ENCODE measurements around the gene ACTR3.

ACTR3 gene

DNA sequence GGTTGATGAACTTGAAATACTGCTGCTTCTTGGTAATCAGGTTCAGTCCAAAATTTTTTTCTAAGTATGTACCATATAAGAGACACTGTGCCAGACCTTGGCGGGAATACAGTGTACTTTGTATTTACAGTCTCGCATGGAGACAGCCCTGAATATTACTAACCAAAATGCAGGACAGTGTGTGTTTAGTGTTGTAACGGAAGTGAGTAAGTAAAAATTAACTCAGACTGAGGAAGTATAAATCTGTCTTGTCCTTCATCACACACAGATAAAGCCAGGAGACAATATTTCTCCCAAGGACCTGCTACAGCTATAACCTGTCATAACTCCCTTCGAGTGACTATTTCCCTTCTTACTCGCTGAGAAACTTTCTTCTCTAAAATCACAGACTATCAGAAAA lies 76.9 kb downstream of the ACTR3 start:
- no peak for DNase-seq

DNA sequence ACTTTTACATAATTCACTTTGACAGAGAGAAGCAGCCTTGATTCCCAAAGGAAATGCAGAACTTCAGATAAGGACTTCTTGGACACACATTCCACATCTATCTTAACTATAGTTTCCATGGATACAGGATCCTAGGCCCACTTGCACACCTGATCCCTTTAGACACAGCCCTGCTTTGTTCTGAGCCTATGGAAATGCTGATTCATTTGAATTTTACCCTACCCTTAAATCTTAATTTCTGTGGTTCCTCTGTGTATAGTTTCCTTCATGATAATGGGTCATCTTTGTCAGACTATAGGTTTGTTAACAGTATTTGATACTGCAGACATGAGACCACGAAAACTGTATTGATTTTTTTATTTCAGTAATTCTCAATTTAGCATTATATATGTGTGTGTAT lies 77.4 kb downstream of the ACTR3 start:
- DNase-seq = no peak

DNA sequence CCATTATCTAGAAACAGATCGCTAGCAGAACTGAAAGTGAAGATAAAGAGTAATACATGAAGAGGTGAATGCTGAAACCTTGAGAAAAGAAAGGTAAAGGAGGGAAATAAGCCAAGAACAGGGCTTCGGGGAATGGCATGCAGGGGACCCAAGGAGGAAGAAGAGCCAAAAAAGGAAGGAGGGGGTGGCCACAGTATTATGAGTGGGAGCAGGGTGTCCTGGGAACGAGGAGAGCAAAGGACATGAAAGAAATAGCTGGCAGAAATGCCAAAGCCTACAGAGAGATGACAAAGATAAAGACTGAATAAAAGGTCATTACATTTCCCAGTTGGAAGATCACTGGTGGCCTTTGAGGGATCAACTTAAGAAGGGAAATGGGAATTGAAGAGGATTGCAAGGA lies 82.9 kb downstream of the ACTR3 start:
- no peak for DNase-seq

DNA sequence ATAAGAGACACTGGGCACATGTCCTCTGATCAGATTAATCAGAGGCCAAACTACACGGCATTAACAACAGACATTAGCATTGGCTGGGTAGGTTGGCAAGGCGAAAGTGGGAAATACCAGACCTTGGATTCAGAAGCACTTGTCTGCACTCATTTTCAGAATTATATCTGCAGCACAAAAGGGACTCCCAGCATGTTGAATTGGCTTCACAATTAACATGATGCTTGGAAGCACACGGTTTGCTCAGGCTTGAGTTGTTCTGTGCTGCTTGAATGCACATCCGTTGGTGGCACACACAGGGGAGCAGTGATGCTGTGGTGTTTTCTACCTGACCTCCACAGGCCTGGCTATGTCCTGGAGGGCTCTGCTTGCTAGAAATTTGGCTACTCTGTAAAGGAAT lies 83.9 kb downstream of the ACTR3 start:
- DNase-seq = no peak

DNA sequence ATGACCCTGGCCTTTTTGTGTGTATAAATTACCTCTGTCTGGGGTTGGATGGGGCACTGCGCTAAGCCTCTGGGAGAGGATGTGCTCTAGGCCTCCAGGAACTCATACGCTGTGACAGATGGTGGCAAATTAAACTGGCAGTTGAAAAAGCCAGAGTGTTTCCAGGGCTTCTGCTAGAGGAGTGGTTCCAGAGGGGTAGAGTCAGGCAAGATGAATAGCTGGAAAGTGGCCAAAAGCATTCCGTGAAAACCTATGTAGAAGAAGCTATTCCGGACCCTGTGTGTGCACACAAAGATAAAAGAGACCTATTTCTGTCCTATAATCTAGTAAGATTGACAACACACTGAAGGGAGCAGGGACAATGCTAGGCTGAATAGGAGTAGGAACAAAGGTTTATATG lies 84.8 kb downstream of the ACTR3 start:
- no peak for DNase-seq

DNA sequence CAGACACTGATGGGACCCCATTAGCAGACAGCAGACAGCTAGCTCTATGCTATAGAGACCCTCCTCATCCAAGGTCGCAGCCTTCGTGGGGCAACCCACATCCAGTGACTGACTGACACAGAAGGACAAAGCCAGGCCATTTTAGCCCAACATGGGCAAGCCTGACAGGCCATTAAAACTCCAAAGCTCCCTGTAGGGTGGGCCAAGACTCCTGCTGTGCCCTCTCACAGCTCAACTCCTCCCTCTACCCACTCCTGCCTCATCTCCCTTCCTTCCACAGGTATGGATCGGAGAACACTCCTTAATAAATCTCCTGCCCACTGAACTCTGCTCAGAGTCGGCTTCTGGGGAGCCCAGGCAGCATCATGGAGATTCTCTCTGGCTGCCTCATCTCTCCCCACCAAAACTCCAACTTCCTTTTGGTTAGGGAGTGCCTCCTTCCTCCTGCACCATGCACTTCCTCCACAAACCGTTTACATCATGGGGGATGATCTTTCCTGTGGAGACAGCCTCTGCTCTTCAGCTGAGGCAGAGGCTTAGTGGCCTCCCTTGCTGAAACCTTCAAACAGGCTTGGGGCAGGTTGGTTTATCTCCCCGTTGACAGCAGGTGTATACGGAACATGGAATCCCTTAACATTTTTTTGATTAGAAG lies 86.5 kb downstream of the ACTR3 start:
- no peak for DNase-seq

DNA sequence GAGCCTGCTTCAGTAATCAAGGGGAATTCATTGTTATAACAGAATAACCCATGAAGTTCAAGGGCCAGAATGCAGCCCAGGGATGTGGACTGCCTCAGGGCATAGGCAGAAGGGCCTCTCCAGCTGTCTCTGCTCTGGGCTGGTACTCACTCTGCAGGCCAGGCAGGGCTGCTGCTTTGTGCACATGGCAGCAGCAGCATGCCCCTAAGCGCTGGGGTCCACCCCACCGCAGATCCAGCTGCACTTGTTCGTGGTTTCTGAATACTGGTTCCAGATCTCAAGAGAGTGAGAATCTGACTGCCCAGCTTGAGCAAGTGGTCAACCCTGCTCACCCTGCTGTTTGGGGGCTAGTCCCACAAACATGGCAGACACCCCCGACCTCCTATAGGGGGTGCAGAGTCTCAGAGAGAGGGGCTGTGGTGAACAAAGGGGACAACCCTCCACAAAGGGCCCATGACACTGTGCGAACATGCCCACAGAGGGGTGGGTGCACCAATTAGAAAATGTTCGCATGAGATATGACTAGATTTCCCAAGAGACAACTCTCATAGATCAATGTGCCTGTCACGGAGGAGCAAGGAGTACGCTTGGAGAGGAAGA lies 87.3 kb downstream of the ACTR3 start:
- DNase-seq = no peak

DNA sequence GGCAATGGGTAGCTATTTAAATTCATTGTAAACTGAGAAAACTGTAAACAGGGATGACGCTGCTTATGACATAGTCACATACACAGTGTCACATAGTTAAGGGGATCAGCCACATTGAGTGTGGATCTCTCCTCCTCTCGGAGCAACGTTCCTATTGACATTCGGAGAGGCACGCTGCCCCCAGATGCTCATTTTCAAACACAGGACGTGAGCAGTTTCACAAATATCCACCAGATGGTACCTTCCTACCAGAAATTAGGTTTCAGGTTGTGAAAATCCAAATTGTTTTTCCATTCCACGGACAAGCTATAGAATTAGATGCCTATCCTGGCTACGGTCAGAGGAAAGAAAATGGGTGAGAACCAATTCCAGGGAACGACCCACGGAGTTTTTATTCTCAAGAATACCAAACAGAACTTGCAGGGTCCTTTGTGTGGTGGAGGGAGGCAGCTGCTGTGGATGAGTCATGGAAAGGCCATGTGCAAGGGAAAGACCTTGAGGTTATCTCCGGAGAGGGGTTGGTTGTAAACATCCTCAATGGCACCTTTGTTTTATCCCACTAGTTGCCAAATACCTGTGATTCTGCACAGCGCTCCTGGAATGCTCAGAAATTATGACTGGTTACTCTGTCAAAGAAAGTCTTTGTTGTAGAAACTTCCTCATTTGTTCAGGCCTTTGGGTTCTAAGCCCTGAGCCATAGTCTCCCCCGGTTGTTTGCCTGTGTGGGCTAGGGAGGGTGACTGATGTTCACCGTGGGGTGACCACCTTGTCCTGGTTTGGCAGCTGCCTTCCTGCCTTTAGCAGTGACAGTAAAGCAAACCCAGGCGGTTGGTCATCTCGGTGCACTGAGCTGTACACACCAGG lies 88.0 kb downstream of the ACTR3 start:
- peak; percentile 3 for DNase-seq

DNA sequence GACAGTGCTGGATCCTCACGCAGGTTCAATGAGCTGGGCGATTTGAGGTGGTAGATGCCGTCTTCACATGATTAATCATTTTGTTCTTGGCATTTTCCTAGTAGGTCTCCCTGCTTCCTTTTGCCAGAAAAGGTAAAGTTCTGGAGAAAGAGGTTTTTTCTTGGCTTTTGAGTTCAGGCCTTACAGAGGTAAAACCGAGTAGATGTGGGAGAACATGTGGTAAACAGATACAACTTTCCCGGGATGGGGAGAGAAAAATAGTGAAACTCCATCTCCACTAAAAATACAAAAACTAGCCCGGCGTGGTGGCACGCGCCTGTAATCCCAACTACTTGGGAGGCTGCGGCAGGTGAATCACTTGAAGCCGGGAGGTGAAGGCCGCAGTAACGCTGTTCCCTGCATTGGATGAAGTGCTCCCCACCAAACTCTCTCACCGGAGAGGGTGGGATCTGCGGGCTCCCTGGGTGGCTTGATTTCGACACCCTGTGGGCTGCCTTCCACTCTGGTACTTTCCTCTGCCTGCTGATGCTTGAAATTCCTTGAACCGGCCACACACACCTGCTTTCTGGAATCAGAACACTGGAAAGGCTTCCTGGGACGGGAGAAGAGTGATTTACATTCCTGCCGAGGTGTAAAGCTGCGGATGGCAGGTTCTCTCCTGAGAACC lies 88.8 kb downstream of the ACTR3 start:
- no peak for DNase-seq

DNA sequence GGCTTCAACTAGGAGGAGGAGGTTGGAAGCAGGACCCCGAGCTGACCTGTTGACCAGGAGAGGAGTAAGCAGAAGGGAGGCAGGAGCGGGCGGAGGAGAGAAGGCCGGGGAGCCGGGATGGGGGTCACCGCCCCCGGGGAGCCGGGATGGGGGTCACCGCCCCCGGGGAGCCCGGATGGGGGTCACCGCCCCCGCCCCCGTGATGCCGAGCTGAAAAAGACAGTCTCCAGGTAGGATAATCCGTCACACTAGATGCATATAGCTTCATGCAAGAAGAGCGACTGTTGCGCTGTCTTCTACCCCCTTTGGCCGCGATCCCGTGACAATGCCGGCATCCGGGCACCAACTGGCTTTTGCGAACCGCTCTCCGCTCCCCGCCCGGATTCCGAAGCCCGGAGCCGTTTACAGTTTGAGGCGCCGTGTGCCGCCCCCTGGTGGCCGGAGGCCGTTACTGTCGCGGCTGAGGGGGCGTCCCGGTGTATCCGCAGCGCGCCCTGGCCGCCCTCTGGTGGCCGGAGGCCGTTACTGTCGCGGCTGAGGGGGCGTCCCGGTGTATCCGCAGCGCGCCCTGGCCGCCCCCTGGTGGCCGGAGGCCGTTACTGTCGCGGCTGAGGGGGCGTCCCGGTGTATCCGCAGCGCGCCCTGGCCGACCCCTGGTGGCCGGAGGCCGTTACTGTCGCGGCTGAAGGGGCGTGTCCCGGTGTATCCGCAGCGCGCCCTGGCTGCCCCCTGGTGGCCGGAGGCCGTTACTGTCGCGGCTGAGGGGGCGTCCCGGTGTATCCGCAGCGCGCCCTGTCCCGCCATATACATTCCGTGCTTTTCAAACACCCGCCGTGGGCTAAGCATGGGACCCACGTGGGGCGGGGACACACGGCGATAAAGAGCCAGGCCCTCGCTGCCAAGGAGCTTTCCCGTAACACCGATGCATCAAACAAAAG lies 89.6 kb downstream of the ACTR3 start:
- no peak for DNase-seq

DNA sequence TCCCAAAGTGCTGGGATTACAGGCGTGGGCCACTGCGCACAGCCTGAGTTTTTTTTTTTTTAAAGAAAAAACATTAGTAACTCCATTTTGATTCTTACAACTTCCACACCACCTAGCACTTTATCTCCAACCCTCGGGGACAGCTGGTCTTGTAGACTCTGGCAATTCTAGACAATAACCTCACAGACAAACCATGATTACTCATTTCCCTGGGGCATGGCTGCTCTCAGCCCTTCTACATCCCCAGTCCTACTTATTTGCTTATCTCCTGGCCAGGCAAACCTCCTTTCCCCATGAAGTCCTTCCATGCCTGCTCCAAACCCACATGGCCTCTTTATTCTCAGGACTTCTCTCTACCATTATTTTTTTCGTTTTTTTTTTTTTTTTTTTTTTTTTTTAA lies 91.1 kb downstream of the ACTR3 start:
- DNase-seq = no peak

DNA sequence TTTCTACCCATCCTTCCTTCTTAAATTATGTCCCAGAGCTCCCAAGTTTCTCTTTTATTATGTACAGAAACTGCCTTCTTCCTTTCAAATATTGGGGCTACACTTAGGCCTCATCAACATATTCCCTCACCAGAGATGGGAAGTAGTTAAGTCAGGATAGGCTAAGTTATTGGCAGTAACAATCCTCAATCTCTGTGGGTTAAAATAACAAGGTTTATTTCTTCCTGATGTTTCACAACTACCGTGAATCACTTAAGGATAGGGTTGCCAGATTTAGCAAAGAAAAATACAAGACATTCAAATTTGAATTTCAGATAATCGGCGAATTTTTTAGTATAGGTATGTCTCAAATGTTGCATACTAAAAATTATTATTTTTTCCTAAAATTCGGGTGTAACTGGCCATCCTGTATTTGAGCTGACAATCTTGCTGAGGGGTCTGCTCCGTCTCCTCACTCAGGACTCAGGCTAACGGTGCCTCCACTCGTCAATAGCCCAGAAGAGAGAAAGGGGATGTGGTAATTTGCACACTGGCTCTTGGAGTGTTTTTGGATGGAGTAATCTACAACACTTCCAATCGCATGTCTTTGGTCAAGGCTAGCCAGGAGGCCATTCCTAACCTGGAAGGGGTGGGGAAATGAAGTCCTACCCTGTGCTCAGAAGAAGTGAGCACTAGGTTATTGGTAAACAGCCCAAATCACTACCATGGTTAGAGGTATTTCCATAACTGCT lies 91.7 kb downstream of the ACTR3 start:
- no peak for DNase-seq

DNA sequence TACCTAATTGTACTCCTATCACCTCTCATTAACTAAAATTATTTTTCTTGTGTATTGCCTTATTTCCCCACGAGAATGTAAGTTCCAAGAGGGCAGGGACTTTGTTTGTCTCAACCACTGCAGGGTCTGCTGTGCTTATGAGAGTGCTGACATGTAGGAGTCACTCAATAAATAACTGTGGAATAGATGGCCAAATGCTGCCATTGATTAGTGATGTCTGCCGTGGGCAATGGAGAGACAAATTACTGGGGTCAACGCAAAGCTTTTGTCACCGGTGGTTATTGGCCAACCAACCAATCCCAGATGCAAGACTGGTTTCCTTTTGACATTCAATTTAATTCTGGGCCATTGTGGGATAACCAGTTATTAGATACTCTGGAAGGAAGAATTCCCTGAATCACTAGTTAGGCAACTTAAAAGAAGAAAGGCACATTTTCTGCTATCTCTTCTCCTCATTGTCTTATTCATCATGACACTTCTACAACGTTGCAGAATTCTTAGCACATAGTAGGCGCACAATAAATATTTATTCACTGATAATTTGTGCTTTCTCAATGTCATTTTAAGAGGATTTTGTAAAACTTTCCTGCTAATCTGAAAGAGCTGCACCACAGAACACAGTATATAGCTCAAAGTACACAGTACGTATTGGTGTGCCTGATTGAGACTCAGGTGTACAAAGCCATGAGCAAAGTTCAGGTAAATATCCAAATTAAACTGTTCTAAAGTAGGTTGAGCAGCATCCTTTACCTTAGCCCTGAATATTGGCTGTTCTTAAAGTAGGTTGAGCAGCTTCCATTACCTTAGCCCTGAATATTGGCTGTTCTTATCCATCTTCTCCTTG lies 95.9 kb downstream of the ACTR3 start:
- DNase-seq = no peak

DNA sequence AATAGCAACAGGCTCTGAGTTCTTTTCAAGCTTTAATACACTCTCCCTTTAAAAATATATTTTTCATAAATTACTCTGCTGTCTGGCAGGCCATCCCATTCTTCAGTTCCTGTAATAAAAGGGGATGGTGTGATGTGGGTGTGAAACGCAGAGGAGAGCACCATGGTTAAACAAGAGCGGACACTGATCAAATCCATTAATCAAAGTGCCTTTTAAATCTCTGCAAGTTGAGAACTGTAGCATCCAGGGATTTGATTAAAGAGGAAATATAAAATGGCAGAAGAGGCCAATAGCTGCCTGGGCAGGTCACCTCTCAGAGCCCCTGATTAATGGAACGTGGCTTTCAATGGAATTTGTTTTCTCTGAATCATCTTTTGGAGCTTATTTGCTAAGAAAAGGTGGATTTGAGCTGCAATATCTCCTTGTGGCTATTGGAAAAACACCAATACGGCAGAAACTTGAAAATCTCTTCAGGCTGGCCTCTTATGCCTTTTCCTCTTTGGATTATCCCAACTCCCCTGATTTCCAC lies 96.9 kb downstream of the ACTR3 start:
- no peak for DNase-seq

DNA sequence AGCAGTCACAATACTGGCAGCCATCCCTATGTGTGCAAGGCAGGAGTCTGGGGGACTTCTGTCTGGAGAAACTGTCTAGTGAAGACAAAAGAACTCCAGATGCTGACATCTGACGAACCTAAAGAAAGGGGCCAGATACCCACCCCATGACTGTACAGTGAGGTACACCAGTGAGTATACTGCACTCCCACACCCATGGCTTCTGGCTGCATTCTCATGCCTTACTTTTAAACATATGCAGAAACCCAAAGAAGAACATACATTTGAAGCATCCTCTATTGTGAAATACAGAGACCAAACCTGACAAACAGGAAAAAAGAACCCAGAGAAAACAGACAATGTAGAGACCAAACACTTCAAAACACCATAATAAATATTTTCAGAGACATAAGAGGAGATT lies 102.2 kb downstream of the ACTR3 start:
- DNase-seq = no peak

DNA sequence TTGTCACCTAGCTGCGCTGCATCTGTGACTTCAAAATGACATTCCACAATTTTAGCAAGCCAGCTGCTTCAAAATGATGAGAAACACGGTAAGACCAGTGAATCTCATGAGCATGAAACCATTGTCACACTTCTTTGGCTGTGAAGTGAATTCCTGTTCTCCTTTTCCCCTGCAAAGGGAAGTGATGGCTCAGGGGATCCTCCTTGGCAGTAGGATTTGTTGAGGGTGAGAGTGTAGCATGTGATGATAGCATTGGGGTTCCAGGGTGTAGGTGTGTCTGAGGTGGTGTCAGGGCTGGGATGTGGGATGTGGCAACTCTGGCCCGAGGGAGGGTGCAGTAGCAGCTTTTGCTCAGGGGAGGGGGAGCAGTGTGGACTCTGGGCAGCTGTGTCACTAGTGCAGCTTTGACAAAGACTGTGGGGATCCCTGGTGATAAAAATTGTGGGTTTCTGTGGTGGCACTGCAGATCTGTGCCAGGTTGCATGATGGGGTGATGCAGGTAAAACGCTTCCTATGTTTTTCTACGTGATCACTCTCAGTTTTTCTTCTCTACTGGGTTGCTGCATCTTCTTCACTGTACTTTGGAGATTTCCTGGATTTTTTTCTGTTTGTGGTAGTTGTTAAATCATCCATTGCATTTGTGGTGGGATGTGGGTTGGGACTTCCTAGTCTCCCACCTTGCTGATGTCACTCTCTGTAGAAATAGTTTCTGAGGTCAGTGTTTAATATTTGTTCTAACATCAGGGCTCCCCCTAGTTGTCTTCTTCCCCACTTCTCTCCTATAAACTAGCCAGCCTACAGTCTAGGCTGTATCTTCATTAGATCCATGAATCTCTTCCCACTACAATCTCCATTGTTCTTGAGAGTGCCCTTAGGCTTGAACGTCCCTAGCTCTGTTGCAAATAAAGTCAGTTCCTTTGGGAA lies 107.0 kb downstream of the ACTR3 start:
- DNase-seq = no peak

DNA sequence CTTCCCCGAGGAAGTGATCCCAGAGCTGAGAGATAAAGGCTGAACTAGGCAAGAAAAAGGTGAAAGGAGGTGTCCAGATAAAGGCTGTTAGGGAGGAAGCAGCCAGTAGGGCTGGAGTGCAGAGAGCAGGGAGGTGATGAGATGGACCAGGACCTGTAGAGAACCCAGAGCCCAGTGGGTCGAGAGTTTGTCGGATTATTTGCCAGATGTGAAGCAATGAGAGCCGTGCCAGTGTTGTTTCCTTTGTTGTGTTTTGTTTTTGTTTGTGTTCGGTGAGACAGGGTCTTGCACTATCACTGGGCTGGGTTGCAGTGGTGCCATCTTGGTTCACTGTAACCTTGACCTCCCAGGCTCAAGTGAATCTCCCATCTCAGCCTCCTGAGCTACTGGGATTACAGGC lies 111.3 kb downstream of the ACTR3 start:
- DNase-seq = no peak

DNA sequence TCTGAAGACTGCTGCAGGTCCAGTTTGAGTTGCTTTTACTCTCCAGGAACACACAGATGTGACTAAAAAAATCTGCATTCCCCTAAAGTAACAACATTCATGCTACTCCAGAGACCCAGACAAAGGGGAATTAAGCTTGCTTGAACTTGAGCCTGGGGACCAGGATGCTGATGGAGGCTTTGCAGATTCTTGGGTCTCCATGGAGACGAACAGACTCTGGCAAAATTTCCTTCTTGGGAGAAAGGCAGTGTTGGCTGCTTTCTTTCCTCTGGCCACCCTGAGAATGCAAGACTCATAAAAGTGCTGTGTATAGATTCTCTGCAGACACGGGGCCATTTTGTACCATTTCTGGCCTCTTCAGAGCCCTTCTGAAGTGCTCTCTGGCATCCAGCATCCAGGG lies 112.0 kb downstream of the ACTR3 start:
- no peak for DNase-seq

DNA sequence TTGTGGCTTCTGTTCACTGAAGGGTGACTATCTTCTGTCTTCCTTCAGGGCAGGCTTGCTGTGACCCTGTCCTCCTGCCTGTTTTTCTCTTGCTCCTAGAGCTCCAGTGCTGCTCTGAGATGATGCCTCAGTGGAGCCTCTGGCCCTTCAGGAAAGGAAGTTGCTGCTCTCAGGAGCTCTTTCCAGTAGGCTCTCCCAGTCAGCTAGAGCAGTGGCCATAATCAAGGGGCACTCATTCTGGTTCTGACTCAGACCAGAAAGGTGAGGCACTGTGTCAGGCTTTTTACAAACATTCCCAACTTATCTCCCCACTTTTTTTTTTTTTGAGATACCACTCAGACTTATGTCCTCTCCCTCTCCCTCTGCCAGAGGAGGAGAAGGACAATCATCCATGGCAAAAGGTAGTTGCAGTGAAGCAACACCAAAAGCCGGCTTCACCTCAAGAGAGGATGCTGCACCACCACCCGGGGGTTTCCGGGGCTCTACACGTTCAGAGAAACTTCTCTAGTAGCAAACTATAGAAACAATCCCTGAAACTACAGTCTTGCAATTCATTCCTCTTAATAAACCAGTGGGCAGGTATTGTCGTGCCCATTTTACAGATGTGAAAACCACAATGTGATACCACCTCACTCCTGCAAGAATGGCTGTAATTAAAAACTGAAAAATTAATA lies 115.4 kb downstream of the ACTR3 start:
- no peak for DNase-seq

Data from NCI-H1092 treated with DMSO at 0.1 percent for 48 hours (cell line).